ENCODE measurements around the gene CEP57.

DNA sequence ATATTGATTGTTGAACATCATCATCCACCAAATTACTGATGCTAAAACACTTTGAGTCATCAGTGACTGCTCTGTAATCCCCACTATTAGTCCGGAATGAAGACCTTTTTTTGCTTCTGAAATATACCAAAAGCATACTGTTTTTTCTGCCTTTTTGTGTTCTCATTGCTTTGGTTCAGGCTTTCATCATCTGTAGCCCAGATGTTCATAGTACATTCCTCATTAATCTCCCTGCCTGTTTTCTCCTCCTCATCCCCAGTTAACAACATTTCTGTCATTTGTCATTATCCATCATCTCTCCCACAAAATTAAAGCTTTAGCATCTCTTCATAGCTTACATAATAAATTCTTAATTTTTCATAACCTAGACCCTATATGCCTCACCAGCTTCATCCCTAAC is 9.2 kb downstream of the CEP57 start:
- TF ChIP-seq CTCF (optimal IDR thresholded peaks at IDR 0.05 in 1 of 3, IDR thresholded peaks at IDR 0.05 in 1 of 3, conservative IDR thresholded peaks at IDR 0.05 in 1 of 3; ENCODE audit: extremely low read depth in 1 of 3, insufficient read depth in 2 of 3, low read length in 3 of 3): no peak
- TF ChIP-seq EZH2 (IDR thresholded peaks at IDR 0.05; ENCODE audit: low read length): no peak
